PC-9 (cell line): Measurements from ENCODE around the gene SOX2.

Source experiments
- EZH2 ChIP-seq: fragments of 200-600 bp; sonication (generic); IDR thresholded peaks from 2 replicates; pipeline ENCODE4 v1.8.0; 2017; ENCODE audit warnings: antibody characterized with exemption, low read depth
- TF ChIP-seq, protein P1 (sequence below): fragments of 200-600 bp; sonication (generic); conservative IDR thresholded peaks from 2 replicates; pipeline ENCODE4 v1.6.1; 2017; ENCODE audit warnings: mixed run types, antibody characterized with exemption, mild to moderate bottlenecking, moderate library complexity

DNA sequence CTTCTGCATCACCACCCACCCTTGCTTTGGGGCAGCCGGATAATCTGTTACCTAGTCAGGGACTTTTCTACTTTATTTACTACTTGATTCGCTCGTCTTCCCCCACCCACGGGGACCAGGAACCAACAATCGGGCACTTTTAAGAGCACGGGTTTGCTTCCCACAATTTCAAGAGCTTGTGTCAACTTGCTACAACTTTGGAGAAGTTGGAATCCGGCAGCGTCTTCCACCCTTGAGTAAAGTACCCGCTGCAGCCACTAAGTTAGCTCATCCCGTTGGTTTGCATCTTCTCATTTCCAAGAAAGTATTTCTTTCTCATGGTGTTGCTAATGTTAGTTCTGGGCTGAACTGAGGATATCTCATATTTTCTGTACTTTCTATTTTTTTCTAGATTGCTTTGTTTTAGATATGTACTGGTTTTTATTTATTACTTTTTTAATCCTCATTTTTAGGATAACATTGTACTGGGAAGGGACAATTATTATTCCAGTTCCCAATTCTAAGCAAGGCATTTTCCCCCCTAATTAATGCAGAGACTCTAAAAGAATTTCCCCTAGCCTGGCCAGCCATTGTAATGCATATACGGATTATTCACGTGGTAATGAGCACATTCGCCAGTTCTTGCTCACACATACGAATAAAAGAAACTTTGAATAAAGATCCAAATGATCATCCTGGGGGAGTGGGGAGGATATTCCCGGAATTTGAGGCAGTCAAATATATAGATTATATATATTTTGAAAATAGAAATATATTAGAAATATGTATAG, 4.0 kb downstream of the SOX2 start:
- TF ChIP-seq EZH2 = no peak
- TF ChIP-seq, protein P1, sequence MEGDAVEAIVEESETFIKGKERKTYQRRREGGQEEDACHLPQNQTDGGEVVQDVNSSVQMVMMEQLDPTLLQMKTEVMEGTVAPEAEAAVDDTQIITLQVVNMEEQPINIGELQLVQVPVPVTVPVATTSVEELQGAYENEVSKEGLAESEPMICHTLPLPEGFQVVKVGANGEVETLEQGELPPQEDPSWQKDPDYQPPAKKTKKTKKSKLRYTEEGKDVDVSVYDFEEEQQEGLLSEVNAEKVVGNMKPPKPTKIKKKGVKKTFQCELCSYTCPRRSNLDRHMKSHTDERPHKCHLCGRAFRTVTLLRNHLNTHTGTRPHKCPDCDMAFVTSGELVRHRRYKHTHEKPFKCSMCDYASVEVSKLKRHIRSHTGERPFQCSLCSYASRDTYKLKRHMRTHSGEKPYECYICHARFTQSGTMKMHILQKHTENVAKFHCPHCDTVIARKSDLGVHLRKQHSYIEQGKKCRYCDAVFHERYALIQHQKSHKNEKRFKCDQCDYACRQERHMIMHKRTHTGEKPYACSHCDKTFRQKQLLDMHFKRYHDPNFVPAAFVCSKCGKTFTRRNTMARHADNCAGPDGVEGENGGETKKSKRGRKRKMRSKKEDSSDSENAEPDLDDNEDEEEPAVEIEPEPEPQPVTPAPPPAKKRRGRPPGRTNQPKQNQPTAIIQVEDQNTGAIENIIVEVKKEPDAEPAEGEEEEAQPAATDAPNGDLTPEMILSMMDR = no peak
